OCI-LY7 (cell line): ENCODE data around the gene GTF2B.
"Not testable (repeated sequence)": the region's sequence is repeated elsewhere in the genome, so short reads cannot be mapped to it uniquely, and the experiment has no call there.

Experiments
- EZH2phosphoT487 ChIP-seq: fragments of 200-600 bp; sonication (generic); IDR thresholded peaks from 2 replicates; pipeline ENCODE4 v1.6.1; 2018; ENCODE audit warnings: low read depth, borderline replicate concordance, mild to moderate bottlenecking, mixed run types, antibody characterized with exemption, low read length, moderate library complexity, mixed read lengths
- TF ChIP-seq, protein P1 (sequence below): fragments of 200-600 bp; sonication (generic); conservative IDR thresholded peaks from 2 replicates; pipeline ENCODE4 v1.5.1; 2014; ENCODE audit warnings: mild to moderate bottlenecking, antibody characterized with exemption, low read length, moderate library complexity, mixed read lengths

DNA sequence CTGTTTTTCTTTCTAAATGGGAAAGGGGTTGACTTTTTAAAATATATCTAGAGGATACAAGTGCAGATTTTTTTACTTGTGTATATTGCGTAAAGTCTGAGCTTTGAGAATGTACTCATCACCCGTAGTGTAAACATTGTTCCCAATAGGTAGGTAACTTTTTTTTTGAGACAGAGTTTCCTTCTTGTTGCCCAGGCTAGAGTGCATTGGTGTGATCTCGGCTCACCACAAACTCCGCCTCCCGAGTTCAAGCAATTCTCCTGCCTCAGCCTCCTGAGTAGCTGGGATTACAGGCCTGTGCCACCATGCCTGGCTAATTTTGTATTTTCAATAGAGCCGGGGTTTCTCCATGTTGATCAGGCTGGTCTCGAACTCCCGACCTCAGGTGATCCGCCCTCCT lies 20.4 kb upstream of the GTF2B start:
- TF ChIP-seq, protein P1, sequence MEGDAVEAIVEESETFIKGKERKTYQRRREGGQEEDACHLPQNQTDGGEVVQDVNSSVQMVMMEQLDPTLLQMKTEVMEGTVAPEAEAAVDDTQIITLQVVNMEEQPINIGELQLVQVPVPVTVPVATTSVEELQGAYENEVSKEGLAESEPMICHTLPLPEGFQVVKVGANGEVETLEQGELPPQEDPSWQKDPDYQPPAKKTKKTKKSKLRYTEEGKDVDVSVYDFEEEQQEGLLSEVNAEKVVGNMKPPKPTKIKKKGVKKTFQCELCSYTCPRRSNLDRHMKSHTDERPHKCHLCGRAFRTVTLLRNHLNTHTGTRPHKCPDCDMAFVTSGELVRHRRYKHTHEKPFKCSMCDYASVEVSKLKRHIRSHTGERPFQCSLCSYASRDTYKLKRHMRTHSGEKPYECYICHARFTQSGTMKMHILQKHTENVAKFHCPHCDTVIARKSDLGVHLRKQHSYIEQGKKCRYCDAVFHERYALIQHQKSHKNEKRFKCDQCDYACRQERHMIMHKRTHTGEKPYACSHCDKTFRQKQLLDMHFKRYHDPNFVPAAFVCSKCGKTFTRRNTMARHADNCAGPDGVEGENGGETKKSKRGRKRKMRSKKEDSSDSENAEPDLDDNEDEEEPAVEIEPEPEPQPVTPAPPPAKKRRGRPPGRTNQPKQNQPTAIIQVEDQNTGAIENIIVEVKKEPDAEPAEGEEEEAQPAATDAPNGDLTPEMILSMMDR: not testable (repeated sequence)
- not testable (repeated sequence) for TF ChIP-seq EZH2phosphoT487
